ENCODE data around the gene R3HCC1L.
"Not testable (repeated sequence)": the region's sequence is repeated elsewhere in the genome, so short reads cannot be mapped to it uniquely, and the experiment has no call there.

R3HCC1L gene

GRCh38 chr10:98224996-98225395 is 90.5 kb downstream of the R3HCC1L start:
- H3K4me3 ChIP-seq (replicated peaks in 1 of 2; ENCODE audit: low read depth in 2 of 2, low read length in 2 of 2) = no peak overlapping the region
- no peak for TF ChIP-seq CTCF (IDR thresholded peaks at IDR 0.05; ENCODE audit: low read depth, low read length)
- peak; percentile 3 to 11 for DNase-seq (ENCODE audit: low read depth in 2 of 2)

GRCh38 chr10:98226508-98227144 is 92.2 kb downstream of the R3HCC1L start:
- no peak overlapping the region for H3K4me3 ChIP-seq (replicated peaks in 1 of 2; ENCODE audit: low read depth in 2 of 2, low read length in 2 of 2)
- DNase-seq (ENCODE audit: low read depth in 2 of 2) = no peak
- no peak for TF ChIP-seq CTCF (IDR thresholded peaks at IDR 0.05; ENCODE audit: low read depth, low read length)

GRCh38 chr10:98227713-98228112 is 93.3 kb downstream of the R3HCC1L start:
- DNase-seq (ENCODE audit: low read depth in 2 of 2) = not testable (repeated sequence)

GRCh38 chr10:98228266-98228665 is 93.8 kb downstream of the R3HCC1L start:
- not testable (repeated sequence) for H3K4me3 ChIP-seq (replicated peaks in 1 of 2; ENCODE audit: low read depth in 2 of 2, low read length in 2 of 2); DNase-seq (ENCODE audit: low read depth in 2 of 2)

More at GRCh38 chr10:98227713-98228112, 93.3 kb downstream of the R3HCC1L start:
- not testable (repeated sequence) for H3K4me3 ChIP-seq (replicated peaks in 1 of 2; ENCODE audit: low read depth in 2 of 2, low read length in 2 of 2)

GRCh38 chr10:98231417-98231816 is 97.0 kb downstream of the R3HCC1L start:
- H3K4me3 ChIP-seq (replicated peaks in 1 of 2; ENCODE audit: low read depth in 2 of 2, low read length in 2 of 2) = no peak overlapping the region
- DNase-seq (ENCODE audit: low read depth in 2 of 2) = no peak
- TF ChIP-seq CTCF (IDR thresholded peaks at IDR 0.05; ENCODE audit: low read depth, low read length) = no peak

- peak; percentile 20 to 49 for DNase-seq (ENCODE audit: low read depth in 2 of 2)
- no peak for TF ChIP-seq CTCF (IDR thresholded peaks at IDR 0.05; ENCODE audit: low read depth, low read length)
- H3K4me3 ChIP-seq (replicated peaks in 1 of 2; ENCODE audit: low read depth in 2 of 2, low read length in 2 of 2) = no peak overlapping the region
Observed at GRCh38 chr10:98235846-98236245, 101.4 kb downstream of the R3HCC1L start.

GRCh38 chr10:98236862-98237261 is 102.4 kb downstream of the R3HCC1L start:
- DNase-seq (ENCODE audit: low read depth in 2 of 2) = no peak
- no peak for TF ChIP-seq CTCF (IDR thresholded peaks at IDR 0.05; ENCODE audit: low read depth, low read length)

GRCh38 chr10:98238391-98238790 is 103.9 kb downstream of the R3HCC1L start:
- DNase-seq (ENCODE audit: low read depth in 2 of 2) = no peak
- TF ChIP-seq CTCF (IDR thresholded peaks at IDR 0.05; ENCODE audit: low read depth, low read length) = no peak
- no peak overlapping the region for H3K4me3 ChIP-seq (replicated peaks in 1 of 2; ENCODE audit: low read depth in 2 of 2, low read length in 2 of 2)

More at GRCh38 chr10:98236862-98237261, 102.4 kb downstream of the R3HCC1L start:
- H3K4me3 ChIP-seq (replicated peaks in 1 of 2; ENCODE audit: low read depth in 2 of 2, low read length in 2 of 2) = no peak overlapping the region

Measured in cardiac fibroblast (primary cell).